OCI-LY7 (cell line): ENCODE measurements around the gene IMMP2L. TPM values are rescaled to one million over a fixed set of nuclear protein-coding genes. Genes with fewer than 3 reads are reported as not detected.

Source experiments
- BruUV-seq: library from RNA; stranded (reverse); fragments of 400-500 nt; replicated peaks from 2 replicates; lab custom pipeline; 2021; lab: Mats Ljungman, UMichigan
- CTCF ChIA-PET: fragments of 300-600 bp; sonication (Branson Sonifier 250); formaldehyde crosslinking; loops from one replicate; lab custom pipeline; 2022; ENCODE audit warnings: antibody characterized with exemption; ENCODE audit not compliant: unreplicated experiment; lab: Charles Lee
- POLR2A ChIA-PET: fragments of 300-600 bp; sonication (Branson Sonifier 250); formaldehyde crosslinking; loops from one replicate; lab custom pipeline; 2022; ENCODE audit warnings: antibody characterized with exemption; lab: Charles Lee
- DNase-seq: peaks from one replicate; pipeline ENCODE4 v3.0.0-alpha.2; 2015; ENCODE audit warnings: low spot score
- H2AFZ ChIP-seq: fragments of 200-600 bp; sonication (generic), shearing (Covaris generic); 2 replicates; pipeline ENCODE4 v1.6.1; 2014; ENCODE audit warnings: mild to moderate bottlenecking, antibody characterized with exemption, low read length, moderate library complexity
- H3K27ac ChIP-seq: fragments of 200-600 bp; sonication (generic); 2 replicates; pipeline ENCODE4 v1.5.1; 2014; ENCODE audit warnings: mixed run types, low read depth, mild to moderate bottlenecking, moderate library complexity, low read length, inconsistent platforms; ENCODE audit not compliant: poor library complexity, severe bottlenecking
- H3K36me3 ChIP-seq: fragments of 200-600 bp; sonication (generic); 2 replicates; pipeline ENCODE4 v1.6.1; 2014; ENCODE audit warnings: mild to moderate bottlenecking, antibody characterized with exemption, low read length, moderate library complexity, mixed read lengths; ENCODE audit not compliant: insufficient read depth
- H3K4me1 ChIP-seq: fragments of 200-600 bp; sonication (generic); 2 replicates; pipeline ENCODE4 v1.5.1; 2014; ENCODE audit warnings: mild to moderate bottlenecking, low read length; ENCODE audit not compliant: insufficient read depth, poor library complexity, severe bottlenecking
- H3K4me2 ChIP-seq: fragments of 200-600 bp; sonication (generic); 2 replicates; pipeline ENCODE4 v1.6.1; 2014; ENCODE audit warnings: mild to moderate bottlenecking, low read length
- H3K4me3 ChIP-seq: fragments of 200-600 bp; sonication (generic); 2 replicates; pipeline ENCODE4 v1.5.1; 2014; ENCODE audit warnings: mild to moderate bottlenecking, low read depth, low read length; ENCODE audit not compliant: poor library complexity, severe bottlenecking
- H3K79me2 ChIP-seq: fragments of 200-600 bp; sonication (generic); 2 replicates; pipeline ENCODE4 v1.6.1; 2016; ENCODE audit warnings: low read depth, mild to moderate bottlenecking, low read length, moderate library complexity, mixed read lengths; ENCODE audit not compliant: insufficient read depth
- H3K9me2 ChIP-seq: fragments of 200-600 bp; sonication (generic); 2 replicates; pipeline ENCODE4 v1.6.1; 2016; ENCODE audit warnings: mild to moderate bottlenecking, low read length, mixed read lengths; ENCODE audit not compliant: insufficient read depth
- H3K9me3 ChIP-seq: fragments of 200-600 bp; sonication (generic); 2 replicates; pipeline ENCODE4 v1.6.1; 2014; ENCODE audit warnings: mild to moderate bottlenecking, mixed run types, low read length, mixed read lengths
- H4K20me1 ChIP-seq: fragments of 200-600 bp; sonication (generic); 2 replicates; pipeline ENCODE4 v1.6.1; 2014; ENCODE audit warnings: mild to moderate bottlenecking, antibody characterized with exemption, low read length, moderate library complexity, mixed read lengths; ENCODE audit not compliant: insufficient read depth
- EZH2phosphoT487 ChIP-seq: fragments of 200-600 bp; sonication (generic); IDR thresholded peaks from 2 replicates; pipeline ENCODE4 v1.6.1; 2018; ENCODE audit warnings: low read depth, borderline replicate concordance, mild to moderate bottlenecking, mixed run types, antibody characterized with exemption, low read length, moderate library complexity, mixed read lengths
- intact Hi-C: fragments of 100-400 bp; cut with micrococcal nuclease; formaldehyde crosslinking; loops from one replicate; pipeline ENCODE4 v1.10.0; 2022; ENCODE audit not compliant: unreplicated experiment
- total RNA-seq, 2 experiments: library from RNA; depleted of rRNA in 1 of 2; stranded (reverse); fragments of >200 nt in 1 of 2; shearing (Covaris generic) in 1 of 2; gene quantifications; 2 replicates each; pipeline ENCODE4 v1.2.3, GENCODE V29; 2014 to 2022
- TF ChIP-seq, protein P1 (sequence below): fragments of 200-600 bp; sonication (generic); conservative IDR thresholded peaks from 2 replicates; pipeline ENCODE4 v1.5.1; 2014; ENCODE audit warnings: mild to moderate bottlenecking, antibody characterized with exemption, low read length, moderate library complexity, mixed read lengths

IMMP2L gene
- total RNA-seq, 2 experiments from 2014 or later = 8.0 to 25.4 TPM

DNA sequence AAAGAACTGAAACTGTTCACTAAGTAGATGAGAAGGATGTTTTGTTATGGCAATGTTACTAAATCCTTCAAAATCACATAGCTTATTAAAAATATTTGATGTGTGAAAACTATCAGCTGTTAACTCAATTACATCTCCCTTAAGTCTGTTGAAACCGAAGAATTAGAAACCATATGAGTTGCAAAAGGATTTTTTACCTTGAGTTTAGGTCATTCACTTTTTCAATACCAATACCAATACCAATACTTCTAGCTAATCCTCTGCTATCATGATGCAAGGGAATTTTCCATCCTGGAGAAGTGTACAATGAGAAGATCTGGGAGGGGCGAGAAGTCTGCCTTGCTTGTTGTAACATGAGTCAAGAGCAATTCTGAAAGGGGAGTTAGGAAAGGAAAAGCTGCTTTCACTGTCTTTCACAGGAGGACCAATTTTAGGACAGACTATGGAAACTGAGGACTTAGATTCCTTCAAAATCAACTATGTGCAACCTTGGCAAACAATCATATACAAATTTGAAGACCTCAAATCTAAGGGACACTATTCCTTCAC lies 199.7 kb downstream of the IMMP2L start:
- intact Hi-C loops = no loop called here
- Histone ChIP-seq H2AFZ (no peak overlapping the region), H3K9me2 (no peaks in the 10 kb centered on the region), H3K4me2 (no peak overlapping the region), H3K36me3 (no peaks in the 10 kb centered on the region), H3K79me2 (no peaks in the 10 kb centered on the region), H3K27ac (no peak overlapping the region), H3K4me1 (no peaks in the 10 kb centered on the region), H3K4me3 (no peak overlapping the region), H3K9me3 (no peaks in the 10 kb centered on the region), H4K20me1 (no peaks in the 10 kb centered on the region)
- ChIA-PET CTCF (no interaction called here), POLR2A (interaction anchor here (0.7 to 1.0 kb wide), 4 partner anchors 9 to 198 kb away, joined by 3 read pairs; no protein-coding TSS in a partner anchor)
- no peak for TF ChIP-seq EZH2phosphoT487
- TF ChIP-seq, protein P1, sequence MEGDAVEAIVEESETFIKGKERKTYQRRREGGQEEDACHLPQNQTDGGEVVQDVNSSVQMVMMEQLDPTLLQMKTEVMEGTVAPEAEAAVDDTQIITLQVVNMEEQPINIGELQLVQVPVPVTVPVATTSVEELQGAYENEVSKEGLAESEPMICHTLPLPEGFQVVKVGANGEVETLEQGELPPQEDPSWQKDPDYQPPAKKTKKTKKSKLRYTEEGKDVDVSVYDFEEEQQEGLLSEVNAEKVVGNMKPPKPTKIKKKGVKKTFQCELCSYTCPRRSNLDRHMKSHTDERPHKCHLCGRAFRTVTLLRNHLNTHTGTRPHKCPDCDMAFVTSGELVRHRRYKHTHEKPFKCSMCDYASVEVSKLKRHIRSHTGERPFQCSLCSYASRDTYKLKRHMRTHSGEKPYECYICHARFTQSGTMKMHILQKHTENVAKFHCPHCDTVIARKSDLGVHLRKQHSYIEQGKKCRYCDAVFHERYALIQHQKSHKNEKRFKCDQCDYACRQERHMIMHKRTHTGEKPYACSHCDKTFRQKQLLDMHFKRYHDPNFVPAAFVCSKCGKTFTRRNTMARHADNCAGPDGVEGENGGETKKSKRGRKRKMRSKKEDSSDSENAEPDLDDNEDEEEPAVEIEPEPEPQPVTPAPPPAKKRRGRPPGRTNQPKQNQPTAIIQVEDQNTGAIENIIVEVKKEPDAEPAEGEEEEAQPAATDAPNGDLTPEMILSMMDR = no peak
- DNase-seq = no peak
- no TSS peak for BruUV-seq

DNA sequence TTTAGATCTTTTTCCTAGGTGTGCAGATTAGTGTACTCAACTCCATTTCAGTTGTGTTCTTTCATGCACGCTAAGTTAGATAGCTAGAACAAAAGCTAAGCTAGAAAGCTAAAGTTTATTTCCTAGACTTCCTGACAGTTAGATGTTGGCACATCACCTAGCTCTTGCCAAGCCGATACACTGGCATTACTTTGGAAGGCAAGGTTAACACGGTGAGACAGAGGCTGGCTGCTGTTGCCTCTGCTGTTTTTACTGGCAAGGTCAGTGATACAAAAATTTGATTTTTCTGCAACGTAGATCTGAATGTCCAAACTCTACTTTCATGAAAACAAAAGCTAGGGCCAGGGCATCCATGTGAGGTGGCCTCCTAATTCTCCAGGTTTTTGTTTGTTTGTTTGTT lies 203.4 kb downstream of the IMMP2L start:
- TF ChIP-seq EZH2phosphoT487 = no peak
- TF ChIP-seq, protein P1 = no peak
- Histone ChIP-seq H3K9me2 (no peaks in the 10 kb centered on the region), H3K4me1 (no peaks in the 10 kb centered on the region), H3K4me2 (no peak overlapping the region), H3K4me3 (no peak overlapping the region), H3K36me3 (no peaks in the 10 kb centered on the region), H3K27ac (no peak overlapping the region), H3K9me3 (no peaks in the 10 kb centered on the region), H3K79me2 (no peaks in the 10 kb centered on the region), H2AFZ (no peak overlapping the region), H4K20me1 (no peaks in the 10 kb centered on the region)
- ChIA-PET POLR2A (no interaction called here), CTCF (no interaction called here)
- no peak for DNase-seq
- no TSS peak for BruUV-seq
- intact Hi-C loops = no loop called here

DNA sequence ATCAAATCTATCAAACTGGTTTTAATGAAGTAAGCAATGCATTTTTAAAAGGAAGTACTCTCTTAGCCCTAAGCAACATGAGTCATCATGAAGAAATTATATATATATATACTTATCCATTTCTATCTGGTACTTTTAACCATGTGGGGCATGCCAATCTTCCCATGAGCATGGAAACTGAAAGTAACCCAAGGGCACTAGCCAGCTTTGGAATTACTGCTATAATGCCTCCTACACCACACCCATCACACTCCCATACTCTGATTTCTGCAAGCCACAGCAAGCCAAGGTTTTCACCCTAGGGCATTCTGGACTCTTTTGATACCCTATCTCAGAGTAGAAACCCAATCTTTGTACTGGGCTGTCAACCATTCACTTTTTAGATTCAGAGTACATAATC lies 204.6 kb downstream of the IMMP2L start:
- no peak overlapping the region for H2AFZ ChIP-seq
- H3K4me1 ChIP-seq = no peaks in the 10 kb centered on the region
- H3K36me3 ChIP-seq = no peaks in the 10 kb centered on the region
- TF ChIP-seq, protein P1 = no peak
- TF ChIP-seq EZH2phosphoT487 = no peak
- H3K4me2 ChIP-seq = no peak overlapping the region
- BruUV-seq = no TSS peak
- ChIA-PET POLR2A (interaction anchor here (1.5 kb wide), 1 partner anchor 19 kb away, joined by 3 read pairs; no protein-coding TSS in a partner anchor), CTCF (no interaction called here)
- H4K20me1 ChIP-seq = no peaks in the 10 kb centered on the region
- H3K9me3 ChIP-seq = no peaks in the 10 kb centered on the region
- intact Hi-C loops = no loop called here
- H3K9me2 ChIP-seq = no peaks in the 10 kb centered on the region
- DNase-seq = no peak
- H3K27ac ChIP-seq = no peak overlapping the region
- H3K79me2 ChIP-seq = no peaks in the 10 kb centered on the region
- no peak overlapping the region for H3K4me3 ChIP-seq
